Measurements from ENCODE around the gene IMMP2L.
A peak's percentile ranks its signal among the peaks of the same experiment; 100 is the strongest.
"Not testable (repeated sequence)": the region's sequence is repeated elsewhere in the genome, so short reads cannot be mapped to it uniquely, and the experiment has no call there.

The IMMP2L gene

DNA sequence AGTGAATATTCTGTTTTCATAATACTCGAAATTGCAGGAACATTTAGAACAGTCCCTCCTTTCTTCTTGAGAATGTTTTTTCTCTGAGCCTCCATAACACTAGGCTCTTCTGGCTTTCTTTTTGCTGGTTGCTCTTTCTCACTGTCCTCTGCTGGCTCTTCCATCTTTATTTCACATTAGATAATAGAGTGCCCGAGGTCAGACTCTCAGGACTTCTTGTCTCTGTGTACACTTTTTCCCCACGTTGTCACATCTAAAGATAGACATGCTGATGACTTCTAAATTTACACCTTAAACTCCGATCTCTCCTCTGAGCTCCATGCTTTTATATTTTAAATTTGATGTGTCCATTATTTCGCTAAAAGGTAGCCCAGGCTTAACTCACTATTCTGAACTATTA, 486.8 kb downstream of the IMMP2L start:
- no peak for DNase-seq (ENCODE audit: low spot score)

DNA sequence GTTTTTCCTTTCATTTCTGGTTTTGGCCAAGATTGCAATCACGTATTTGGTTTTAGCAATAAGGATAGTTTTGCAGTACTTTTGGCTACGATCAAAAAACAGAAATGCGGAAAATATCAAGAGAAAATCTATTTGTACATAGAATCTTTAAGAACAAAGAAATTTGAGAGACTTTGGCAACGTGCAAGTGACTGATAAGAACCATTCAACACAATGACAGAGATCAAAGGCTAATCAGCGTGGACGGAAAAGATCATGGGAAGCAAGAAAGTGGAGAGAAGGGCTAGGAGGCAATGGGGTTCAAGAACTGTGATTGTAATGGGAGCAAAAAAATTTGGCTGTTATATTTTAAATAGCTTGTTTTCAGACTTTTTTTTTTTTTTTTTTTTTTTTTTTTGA, 487.5 kb downstream of the IMMP2L start:
- DNase-seq (ENCODE audit: low spot score), result no peak

DNA sequence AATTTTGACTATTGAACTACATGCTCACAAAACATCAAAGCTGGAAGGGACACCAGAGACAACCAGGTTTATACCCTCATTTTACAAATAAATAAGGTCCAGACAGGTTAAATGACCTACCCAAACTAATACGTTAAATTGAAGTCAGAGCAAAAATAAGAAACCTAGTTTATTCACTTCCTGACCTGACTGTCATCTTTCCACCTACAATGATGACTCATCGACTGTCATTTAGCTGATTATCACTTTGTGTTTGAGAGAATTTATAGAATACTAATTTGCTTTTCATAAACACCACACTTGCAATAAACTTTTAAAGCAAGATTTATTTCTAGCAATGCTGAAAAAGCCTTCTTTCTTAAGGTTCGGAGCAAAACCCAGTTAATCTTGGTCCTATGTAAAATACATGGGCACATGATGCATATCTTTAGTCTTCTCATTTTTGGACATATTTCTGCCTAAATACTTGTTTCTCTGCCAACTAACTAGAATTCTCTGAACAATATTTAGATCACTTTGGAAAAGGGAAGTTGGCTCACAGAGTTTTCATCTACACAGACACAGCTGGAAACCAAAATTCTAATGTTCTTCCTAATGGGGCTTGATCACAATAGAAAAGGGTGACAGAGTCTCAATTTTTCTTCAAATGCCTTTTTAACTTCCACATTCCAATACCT, 488.1 kb downstream of the IMMP2L start:
- DNase-seq (ENCODE audit: low spot score), result peak; percentile 62

DNA sequence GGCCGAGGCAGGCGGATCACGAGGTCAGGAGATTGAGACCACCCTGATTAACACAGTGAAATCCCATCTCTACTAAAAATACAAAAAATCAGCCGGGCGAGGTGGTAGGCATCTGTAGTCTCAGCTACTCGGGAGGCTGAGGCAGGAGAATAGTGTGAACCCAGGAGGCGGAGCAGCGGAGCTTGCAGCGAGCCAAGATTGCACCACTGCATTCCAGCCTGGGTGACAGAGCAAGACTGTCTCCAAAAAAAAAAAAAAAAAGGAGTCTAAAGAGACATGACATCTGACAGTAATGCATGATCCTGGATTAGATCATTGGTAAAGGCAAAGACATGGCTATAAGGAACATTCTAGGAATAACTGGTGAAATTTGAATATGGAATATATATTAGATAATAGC, 489.6 kb downstream of the IMMP2L start:
- not testable (repeated sequence) for DNase-seq (ENCODE audit: low spot score)

DNA sequence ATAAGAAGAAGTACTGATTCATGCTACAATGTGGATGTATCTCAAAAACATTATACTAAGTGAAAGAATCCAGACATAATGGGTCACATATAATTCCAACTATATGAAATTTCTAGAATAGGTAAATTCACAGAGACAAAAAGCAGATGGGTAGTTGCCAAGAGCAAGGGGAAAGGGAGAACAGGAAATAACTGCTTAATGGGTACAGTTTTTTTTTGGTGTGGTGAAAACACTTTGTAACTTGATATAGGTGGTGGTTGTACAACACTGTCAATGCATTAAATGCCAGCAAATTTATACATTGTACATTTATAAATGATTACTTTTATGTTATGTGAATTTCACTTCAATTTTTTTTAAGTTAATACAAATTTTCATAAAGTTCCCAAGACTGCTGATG, 490.7 kb downstream of the IMMP2L start:
- DNase-seq (ENCODE audit: low spot score), result no peak

DNA sequence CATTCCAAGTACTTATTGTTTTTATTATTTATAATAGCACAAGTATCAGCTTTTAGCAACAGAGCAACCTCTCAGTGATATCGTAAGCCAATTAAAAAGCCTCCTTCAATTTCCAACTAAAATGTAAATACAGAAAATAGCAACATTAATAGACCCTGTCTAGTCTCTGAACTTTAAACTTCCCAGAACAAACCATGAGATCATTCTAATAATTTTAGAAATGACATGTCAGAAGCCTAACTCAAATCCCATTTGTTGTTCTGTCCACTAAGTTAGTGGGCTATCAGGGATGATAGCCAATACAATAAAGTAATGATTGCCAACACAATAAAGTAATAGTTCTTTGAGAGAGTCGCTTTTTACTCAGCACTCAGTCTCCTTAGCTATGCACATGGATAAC, 493.7 kb downstream of the IMMP2L start:
- no peak for DNase-seq (ENCODE audit: low spot score)

DNA sequence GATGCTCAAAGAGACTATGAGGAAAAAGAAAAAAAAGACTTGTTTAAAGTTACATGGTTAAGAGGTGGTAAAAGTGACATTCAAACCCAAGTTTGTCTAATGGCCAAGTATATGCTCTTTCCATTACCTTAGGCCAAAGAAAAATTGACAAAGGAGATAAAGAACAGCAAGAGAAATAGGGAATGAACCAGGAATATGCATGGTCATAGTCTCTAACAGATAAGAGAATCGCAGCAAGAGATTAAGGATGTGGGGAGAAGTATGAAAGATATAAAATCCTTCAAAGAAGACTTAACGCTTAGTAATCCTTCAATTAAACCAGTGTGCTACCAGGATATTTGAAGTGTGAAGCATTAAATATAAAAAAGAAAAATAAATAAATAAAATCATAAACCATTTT, 494.6 kb downstream of the IMMP2L start:
- no peak for DNase-seq (ENCODE audit: low spot score)

DNA sequence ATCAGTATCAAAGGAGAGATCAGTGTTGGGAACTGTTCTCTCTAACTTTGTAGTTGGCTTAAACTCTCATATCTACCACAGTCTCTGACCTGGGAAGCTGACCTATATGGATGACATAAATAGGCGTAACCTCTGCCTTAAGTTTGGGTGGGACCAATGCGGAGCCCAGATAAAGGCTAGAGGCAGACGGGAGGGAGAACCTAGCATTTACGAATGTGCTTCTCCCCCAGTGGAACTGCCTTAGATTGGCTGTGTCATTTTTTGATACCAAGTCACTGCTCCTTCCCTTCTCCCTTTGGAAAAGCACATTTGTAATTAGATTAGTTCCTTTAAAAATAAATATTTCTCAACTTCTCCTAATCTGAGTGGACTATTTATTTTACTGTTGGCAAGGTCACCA, 495.0 kb downstream of the IMMP2L start:
- DNase-seq (ENCODE audit: low spot score), result no peak

DNA sequence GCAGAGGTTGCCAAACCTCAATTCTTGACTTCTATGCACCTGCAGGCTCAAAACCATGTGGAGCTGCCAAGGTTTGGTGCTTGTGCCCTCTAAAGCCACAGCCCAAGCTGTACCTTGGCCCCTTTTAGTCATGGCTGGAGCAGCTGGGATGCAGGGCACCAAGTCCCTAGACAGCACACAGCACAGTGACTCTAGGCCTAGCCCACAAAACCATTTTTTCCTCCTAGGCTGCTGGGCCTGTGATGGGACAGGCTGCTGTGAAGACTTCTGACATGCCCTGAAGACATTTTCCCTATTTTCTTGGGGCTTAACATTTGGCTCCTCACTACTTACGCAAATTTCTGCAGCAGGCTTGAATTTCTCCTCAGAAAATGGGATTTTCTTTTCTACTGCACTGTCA, 499.1 kb downstream of the IMMP2L start:
- no peak for DNase-seq (ENCODE audit: low spot score)

DNA sequence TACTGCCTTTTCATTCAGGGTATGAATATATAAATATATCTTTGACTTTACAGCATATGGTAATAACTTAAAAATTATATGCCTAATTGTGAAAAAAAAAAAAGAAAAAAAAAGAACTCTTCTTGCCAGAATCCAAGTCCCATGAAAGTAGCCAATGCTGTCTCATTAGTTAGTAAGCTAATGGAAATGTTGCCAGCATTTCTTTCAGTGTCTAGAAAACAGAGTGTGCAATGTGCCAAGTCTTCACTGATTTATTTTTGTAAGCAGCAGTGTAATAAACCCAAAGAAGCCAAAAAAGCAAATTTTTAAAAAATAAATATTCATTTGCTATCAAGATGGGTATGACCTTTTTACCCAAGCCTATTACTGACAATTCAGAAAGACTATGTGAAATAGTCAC, 502.5 kb downstream of the IMMP2L start:
- DNase-seq (ENCODE audit: low spot score), result no peak

DNA sequence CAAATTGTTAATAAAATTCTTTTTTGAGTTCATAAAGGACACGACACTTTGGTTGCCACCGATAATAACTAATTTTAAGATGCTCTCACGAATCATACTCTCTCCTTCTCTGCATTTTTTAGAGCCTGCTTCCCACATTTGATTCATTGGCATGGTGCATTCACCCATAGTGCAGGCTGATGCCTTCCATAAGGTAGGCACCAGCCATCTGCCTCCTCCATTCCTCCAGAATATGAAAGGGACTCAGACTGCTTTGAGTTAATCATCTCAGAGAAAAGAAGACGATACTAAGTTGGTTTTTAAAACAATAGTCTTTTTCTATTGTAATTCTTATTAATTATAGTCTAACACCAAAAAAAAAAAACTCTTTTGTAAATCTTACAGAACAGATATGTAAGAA, 505.2 kb downstream of the IMMP2L start:
- no peak for DNase-seq (ENCODE audit: low spot score)

DNA sequence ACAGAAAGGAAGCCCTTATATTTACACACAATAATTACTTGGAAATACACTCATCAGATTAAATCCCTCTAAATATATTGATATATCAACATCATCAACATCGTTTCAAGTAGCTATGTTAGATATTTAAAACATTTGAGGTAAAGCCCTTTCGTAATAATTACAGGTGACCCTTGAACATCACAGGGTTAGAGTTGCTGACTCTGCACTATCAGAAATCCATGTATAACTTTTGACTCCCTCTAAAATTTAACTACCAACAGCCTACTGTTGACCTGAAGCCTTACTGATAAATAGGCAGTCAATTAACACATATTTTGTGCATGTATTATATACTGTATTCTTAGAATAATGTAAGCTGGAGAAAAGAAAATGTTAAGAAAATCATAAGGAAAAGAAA, 505.9 kb downstream of the IMMP2L start:
- no peak for DNase-seq (ENCODE audit: low spot score)

DNA sequence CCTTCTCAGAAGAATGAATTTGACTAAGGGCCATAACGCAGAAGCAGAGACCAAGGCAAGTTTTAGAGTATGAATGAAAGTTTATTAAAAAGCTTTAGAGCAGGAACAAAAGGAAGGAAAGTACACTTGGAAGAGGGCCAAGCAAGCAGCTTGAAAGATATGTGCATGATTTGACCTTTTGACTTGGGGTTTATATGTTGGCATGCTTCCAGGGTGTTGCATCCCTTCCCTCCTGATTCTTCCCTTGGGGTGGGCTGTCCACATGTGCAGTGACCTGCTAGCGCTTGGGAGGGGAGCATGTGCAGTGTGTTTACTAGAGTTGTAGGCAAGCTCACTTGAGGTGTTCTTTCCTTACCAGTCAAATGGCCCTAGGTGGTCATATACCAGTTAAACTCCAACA, 509.3 kb downstream of the IMMP2L start:
- no peak for DNase-seq (ENCODE audit: low spot score)

DNA sequence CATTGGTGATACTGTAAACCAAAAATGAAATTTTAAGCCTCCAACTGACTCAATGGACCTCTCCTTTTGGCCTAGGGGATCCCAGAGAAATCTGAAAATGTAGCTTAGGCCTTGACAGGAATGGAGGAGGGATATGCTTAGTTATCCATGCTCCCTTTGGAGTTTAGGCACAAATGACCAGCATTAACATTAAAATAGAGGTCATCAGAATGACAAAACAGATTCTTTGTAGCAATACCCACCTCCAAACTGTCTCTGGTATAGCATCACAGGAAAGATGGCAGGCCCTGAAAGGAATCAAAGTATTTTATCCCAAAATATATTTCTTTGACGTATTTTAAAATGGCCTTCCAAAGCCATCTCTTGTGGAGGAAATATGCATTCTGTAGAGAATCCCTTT, 510.5 kb downstream of the IMMP2L start:
- DNase-seq (ENCODE audit: low spot score), result no peak

DNA sequence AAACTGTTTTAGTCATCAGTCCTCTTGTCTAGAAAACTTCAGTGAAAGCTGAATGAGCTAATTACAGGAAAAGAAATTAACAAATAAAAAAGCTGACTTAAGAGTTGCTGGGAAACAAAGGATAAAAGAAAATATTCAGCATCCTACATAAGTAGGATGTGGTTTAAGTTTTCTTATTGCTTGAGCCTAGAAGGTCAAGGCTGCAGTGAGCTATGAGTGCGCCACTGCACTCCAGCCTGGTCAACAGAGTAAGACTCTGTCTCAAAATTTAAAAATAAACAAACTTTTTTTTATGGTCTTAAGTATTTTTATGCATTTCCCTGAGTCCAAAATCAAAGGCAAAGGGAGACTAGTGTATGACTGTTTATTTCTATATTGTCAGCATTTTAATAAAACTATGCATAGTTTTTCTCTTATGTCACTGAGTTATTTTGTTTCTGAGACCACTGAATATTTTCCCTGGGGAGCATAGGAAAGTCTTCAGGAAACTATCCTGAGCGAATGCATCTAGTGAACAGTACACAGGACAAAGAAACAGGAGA, 511.3 kb downstream of the IMMP2L start:
- no peak for DNase-seq (ENCODE audit: low spot score)

DNA sequence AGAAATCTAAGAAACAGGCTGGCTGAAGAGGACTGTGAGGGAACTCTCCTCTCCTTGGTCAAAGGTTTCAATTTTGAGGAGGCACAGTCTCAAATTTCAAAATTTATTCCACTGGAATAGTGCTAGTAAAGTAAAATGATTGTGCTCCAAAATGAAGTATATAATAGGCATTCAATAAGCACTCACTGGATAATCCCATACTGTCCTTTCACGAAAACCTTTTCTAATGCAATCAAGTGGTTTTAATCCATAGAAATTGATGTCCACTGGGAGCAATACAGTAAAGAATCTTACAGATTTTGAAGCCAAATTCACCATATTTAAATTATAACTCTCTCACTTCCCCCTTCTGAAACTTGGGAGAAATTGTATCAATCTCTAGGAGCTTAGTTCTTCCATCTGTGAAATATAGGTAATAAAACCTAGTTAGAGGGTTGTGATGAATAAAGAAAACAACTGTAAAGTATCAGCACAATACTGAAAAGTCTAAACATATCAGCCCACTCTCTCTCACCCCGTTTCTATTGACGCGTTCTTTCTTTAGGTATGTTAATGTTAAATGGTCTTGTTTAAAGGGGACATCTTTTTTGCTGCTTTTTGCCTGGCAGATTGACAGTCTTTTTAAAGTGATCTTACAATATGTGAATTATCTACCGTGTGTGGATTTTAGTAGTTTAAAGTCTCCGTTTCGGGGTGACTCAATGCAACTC, 512.2 kb downstream of the IMMP2L start:
- DNase-seq (ENCODE audit: low spot score), result no peak

DNA sequence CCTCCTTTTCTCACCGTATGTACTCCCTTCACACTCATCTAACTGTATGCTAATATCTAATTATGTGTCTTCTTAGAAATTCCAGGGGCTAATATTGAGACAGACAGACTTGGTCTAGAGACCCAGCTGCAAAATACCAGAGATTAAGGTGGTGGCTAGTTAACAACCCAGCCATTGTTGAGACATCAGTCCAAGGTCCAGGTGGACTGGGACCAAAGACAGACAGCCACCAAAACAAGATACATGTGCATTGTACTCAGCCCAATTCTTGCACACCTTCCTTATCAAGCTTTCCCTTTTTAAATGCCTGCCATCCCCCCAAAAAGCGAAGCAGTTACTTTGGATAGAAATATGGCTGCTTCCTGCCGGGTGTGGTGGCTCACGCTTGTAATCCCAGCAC, 514.7 kb downstream of the IMMP2L start:
- no peak for DNase-seq (ENCODE audit: low spot score)

DNA sequence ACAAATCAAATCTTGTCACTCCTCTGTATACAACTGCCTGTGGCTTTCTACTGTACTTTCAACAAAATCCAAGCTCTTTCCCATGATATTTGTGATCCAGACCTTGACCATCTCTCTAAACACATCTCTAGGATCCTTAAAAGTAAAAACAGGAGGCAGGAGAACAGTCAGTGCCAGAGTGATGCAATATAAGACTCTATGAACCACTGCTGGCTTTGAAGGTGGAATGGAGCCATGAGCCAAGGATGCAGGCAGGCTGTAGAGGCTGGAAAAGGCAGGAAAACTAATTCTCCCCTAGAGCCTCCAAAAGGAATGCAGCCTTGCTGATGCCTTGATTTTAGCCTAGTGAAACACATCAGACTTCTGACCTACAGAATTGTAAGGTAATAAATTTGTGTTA, 516.8 kb downstream of the IMMP2L start:
- no peak for DNase-seq (ENCODE audit: low spot score)

DNA sequence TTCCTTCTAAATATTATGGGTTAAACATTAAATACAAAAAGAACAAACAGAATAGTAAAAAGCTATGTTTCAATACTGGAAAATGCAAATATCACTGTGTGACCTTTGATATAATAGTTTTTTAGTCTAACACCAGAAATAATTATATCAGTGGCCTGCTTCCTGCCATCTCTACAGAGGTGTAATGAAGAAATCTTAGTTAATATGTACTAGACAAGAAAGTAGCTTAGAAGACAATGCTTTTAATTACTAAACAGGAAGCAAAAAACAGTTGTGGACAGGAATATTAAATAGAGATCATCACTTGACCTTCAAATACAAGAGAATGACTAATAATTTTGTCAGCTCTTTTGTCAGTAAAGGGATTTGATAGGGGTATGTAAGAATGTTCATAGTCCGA, 518.7 kb downstream of the IMMP2L start:
- DNase-seq (ENCODE audit: low spot score), result no peak

DNA sequence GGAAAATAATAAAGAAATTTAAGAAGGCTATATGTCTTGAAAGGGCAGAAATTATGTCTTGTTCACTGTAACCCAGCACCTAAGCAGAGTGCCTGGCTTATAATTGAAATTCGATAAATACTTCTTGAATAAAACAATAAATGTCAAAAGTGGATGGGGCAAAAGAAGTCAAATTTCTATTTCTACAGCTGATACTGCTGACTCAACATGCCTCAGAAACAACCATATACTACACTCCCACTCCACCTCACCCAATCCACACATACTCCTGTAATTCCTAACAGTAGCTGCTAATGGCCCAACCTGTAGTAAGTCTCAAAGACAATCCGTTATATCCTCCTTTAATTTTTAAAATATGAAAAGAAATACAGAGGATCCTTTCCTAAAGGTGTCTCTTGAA, 519.5 kb downstream of the IMMP2L start:
- no peak for DNase-seq (ENCODE audit: low spot score)

DNA sequence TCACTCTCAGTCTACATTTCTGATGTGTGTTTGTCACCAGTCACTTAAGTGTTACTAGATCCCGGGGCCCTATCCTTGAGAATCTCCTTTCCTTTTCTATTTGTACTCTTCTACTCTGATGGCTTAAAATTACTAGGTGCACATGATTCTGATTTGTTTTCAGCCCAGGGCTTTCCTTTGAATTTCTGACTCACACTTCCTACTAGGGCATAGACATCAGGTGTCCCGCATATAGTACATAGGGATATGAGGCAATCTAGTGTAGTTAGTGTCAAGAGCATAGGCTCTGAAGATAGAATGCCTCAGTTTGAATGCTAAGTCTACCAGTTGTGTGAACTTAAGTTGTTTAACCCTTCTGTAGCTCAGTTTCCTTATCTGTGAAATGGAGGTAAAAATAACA, 520.7 kb downstream of the IMMP2L start:
- peak; percentile 15 for DNase-seq (ENCODE audit: low spot score)

DNA sequence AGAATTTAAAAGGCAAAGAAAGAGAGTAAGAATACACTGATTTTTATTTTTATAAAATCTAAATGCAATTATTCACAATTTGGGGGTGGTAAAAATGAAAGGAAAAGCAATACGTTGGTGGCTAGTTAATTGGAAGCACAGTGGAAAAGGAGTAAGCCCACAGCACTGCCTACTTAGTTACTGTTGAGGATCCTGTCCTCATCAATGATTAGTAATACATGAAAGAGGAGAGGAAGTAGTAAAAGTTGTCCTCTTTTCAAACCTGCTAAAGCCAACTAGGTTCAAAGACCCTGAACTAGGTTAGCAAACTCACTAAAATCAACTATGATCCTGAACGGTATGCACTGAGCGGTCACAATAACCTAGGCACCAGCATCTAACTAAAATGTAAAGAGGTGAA, 524.1 kb downstream of the IMMP2L start:
- no peak for DNase-seq (ENCODE audit: low spot score)

DNA sequence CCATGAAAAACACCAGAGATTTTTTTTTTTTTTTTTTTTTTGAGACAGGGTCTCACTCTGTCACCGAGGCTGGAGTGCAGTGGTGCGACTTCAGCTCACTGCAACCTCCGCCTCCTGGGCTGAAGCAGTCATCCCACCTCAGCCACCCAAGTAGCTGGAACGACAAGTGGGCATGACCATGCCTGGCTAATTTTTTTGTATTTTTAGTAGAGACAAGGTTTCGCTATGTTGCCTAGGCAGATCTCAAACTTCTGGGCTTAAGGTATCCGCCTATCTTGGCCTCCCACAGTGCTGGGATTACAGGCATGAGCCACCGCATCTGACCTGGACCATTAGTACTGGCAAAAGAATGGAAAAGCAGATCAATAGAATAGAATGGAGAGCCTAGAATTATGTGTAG, 530.4 kb downstream of the IMMP2L start:
- DNase-seq (ENCODE audit: low spot score), result no peak

DNA sequence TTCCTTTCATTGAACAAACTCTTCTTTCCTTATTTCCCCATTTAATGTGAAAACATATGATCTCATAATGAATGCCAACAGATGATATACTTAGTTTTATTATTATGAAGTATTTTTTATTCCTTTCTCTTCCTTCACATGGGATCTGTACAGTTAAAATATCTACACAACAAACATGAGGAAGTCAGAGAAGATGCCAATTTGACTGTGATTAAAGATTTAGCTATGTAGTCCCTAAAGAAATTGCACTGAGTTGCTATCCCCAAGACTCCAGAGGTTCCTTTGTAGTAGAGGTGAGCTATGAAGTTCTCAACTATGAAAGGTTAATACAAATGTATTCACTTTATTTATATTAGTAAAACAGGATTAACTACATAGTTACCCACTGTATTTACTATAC, 532.0 kb downstream of the IMMP2L start:
- no peak for DNase-seq (ENCODE audit: low spot score)

Measured in activated CD4-positive, alpha-beta T cell treated with anti-CD3 and anti-CD28 coated beads, Interleukin-2, Interleukin-4, amounts not matched to agents 100 ng/mL and 50 ng/mL, durations not matched to agents 16 hours and 8 hours (primary cell).